GM19467 (cell line): ENCODE results near the gene PRR13.
A peak's percentile ranks its signal among the peaks of the same experiment; 100 is the strongest.

Experiments used
- ATAC-seq: cut with Tn5 transposase; IDR thresholded peaks from one replicate; pipeline ENCODE4 v1.9.1; 2021; ENCODE audit warnings: mild to moderate bottlenecking, moderate library complexity; ENCODE audit not compliant: unreplicated experiment

The PRR13 gene

GRCh38 chr12:53492188-53492587 lies 50.7 kb downstream of the PRR13 start:
- no peak for ATAC-seq

GRCh38 chr12:53492830-53493609 lies 51.5 kb downstream of the PRR13 start:
- peak; percentile 89 for ATAC-seq

- ATAC-seq: no peak
Observed at GRCh38 chr12:53493610-53494391, 52.3 kb downstream of the PRR13 start.
